Keratinocyte (primary cell): Measurements from ENCODE around the gene CLSTN2.

Experiments used
- EZH2 ChIP-seq: IDR thresholded peaks from one replicate; pipeline ENCODE4 v1.6.1; 2012; ENCODE audit warnings: inconsistent platforms, mild to moderate bottlenecking, low read length, moderate library complexity
- TF ChIP-seq, protein P1 (sequence below), 3 experiments: IDR thresholded peaks in 1 of 3; conservative IDR thresholded peaks in 1 of 3; optimal IDR thresholded peaks in 1 of 3; 2 replicates in 2 of 3; 3 replicates in 1 of 3; pipeline versions ENCODE3 to v1.5.1; 2011; ENCODE audit warnings: low read length in 3 of 3, mild to moderate bottlenecking in 3 of 3, moderate library complexity in 2 of 3, control low read depth in 1 of 3, inconsistent platforms in 1 of 3; ENCODE audit not compliant: insufficient read depth in 2 of 3; ENCODE audit errors: extremely low read depth in 1 of 3

DNA sequence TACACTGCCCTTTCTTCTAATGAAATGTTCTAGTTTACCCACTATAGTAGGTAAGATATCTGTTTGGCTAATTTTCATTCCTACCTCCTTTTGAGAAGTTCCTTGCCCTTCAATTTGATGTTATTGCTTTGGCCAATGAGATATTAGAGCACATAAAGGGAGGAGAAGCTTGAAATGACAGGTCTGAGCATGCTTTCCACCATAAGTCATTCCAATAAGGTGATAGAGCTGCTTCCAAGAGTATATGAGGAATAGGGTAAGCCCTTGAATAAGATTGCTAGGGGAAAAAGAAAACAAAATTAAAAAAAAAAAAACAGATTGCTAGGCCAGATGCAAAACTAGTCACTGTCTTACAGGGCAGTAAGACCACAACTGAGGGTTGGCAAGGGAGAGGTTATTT is 664.0 kb downstream of the CLSTN2 start:
- TF ChIP-seq, protein P1, sequence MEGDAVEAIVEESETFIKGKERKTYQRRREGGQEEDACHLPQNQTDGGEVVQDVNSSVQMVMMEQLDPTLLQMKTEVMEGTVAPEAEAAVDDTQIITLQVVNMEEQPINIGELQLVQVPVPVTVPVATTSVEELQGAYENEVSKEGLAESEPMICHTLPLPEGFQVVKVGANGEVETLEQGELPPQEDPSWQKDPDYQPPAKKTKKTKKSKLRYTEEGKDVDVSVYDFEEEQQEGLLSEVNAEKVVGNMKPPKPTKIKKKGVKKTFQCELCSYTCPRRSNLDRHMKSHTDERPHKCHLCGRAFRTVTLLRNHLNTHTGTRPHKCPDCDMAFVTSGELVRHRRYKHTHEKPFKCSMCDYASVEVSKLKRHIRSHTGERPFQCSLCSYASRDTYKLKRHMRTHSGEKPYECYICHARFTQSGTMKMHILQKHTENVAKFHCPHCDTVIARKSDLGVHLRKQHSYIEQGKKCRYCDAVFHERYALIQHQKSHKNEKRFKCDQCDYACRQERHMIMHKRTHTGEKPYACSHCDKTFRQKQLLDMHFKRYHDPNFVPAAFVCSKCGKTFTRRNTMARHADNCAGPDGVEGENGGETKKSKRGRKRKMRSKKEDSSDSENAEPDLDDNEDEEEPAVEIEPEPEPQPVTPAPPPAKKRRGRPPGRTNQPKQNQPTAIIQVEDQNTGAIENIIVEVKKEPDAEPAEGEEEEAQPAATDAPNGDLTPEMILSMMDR (optimal IDR thresholded peaks at IDR 0.05 in 1 of 3, IDR thresholded peaks at IDR 0.05 in 1 of 3, conservative IDR thresholded peaks at IDR 0.05 in 1 of 3; ENCODE audit: extremely low read depth in 1 of 3, insufficient read depth in 2 of 3, low read length in 3 of 3) = no peak
- TF ChIP-seq EZH2 = no peak
